OCI-LY1 (cell line): ENCODE results near the gene MNT.

Experiments used
- EZH2 ChIP-seq: fragments of 200-600 bp; sonication (generic), shearing (Covaris generic); IDR thresholded peaks from 2 replicates; pipeline ENCODE4 v1.8.0; 2017; ENCODE audit warnings: borderline replicate concordance, mixed run types, mild to moderate bottlenecking, antibody characterized with exemption, low read length, moderate library complexity, mixed read lengths
- TF ChIP-seq, protein P1 (sequence below): fragments of 200-600 bp; sonication (generic), shearing (Covaris generic); IDR thresholded peaks from 2 replicates; pipeline ENCODE4 v1.5.1; 2017; ENCODE audit warnings: mild to moderate bottlenecking, antibody characterized with exemption, low read length, moderate library complexity, mixed read lengths

- TF ChIP-seq, protein P1, sequence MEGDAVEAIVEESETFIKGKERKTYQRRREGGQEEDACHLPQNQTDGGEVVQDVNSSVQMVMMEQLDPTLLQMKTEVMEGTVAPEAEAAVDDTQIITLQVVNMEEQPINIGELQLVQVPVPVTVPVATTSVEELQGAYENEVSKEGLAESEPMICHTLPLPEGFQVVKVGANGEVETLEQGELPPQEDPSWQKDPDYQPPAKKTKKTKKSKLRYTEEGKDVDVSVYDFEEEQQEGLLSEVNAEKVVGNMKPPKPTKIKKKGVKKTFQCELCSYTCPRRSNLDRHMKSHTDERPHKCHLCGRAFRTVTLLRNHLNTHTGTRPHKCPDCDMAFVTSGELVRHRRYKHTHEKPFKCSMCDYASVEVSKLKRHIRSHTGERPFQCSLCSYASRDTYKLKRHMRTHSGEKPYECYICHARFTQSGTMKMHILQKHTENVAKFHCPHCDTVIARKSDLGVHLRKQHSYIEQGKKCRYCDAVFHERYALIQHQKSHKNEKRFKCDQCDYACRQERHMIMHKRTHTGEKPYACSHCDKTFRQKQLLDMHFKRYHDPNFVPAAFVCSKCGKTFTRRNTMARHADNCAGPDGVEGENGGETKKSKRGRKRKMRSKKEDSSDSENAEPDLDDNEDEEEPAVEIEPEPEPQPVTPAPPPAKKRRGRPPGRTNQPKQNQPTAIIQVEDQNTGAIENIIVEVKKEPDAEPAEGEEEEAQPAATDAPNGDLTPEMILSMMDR, result no peak
- no peak for TF ChIP-seq EZH2
These were observed 10.1 kb upstream of the MNT start for GRCh38 chr17:2410951-2411350.
